AG04449 (cell line): ENCODE measurements around the gene TSNAXIP1.
A peak's percentile ranks its signal among the peaks of the same experiment; 100 is the strongest.

Source experiments
- CTCF ChIA-PET: fragments of 350-600 bp; formaldehyde crosslinking; extraction: SDS; loops from one replicate; lab custom pipeline; 2021; ENCODE audit warnings: antibody characterized with exemption; lab: Yijun Ruan, JAX
- POLR2A ChIA-PET: fragments of 400-600, 350-600 bp; formaldehyde crosslinking; extraction: SDS; loops from one replicate; lab custom pipeline; 2020; ENCODE audit warnings: antibody characterized with exemption, inconsistent platforms; lab: Yijun Ruan, JAX
- DNase-seq: peaks from one replicate; pipeline ENCODE4 v3.0.0-alpha.2; 2010; ENCODE audit warnings: low read depth, low spot score
- H3K4me3 ChIP-seq: 2 replicates; pipeline ENCODE4 v1.5.1; 2011; ENCODE audit warnings: low read depth, mild to moderate bottlenecking, control low read depth, low read length
- CTCF ChIP-seq: IDR thresholded peaks from one replicate; pipeline ENCODE4 v1.5.1; 2011; ENCODE audit warnings: mild to moderate bottlenecking, moderate library complexity, low read length, control low read depth, inconsistent platforms; ENCODE audit not compliant: insufficient read depth; ENCODE audit errors: missing control alignments

TSNAXIP1 gene

GRCh38 chr16:67842509-67843342 is 36.0 kb downstream of the TSNAXIP1 start:
- ChIA-PET CTCF (interaction anchor here (1.1 to 4.3 kb wide), 6 partner anchors 9 to 86 kb away, joined by 3 to 21 read pairs (median 6); partner anchors contain the start of gene NRN1L), POLR2A (no interaction called here)
- H3K4me3 ChIP-seq: peak overlapping the region; percentile 97
- DNase-seq: no peak
- peak; percentile 44 for TF ChIP-seq CTCF

- POLR2A ChIA-PET: no interaction called here
- CTCF ChIA-PET: interaction anchor here (1.1 to 4.3 kb wide), 7 partner anchors 9 to 85 kb away, joined by 3 to 21 read pairs (median 6); partner anchors contain the start of gene NRN1L
- TF ChIP-seq CTCF: no peak
- DNase-seq: no peak
- H3K4me3 ChIP-seq: peak overlapping the region; percentile 97
Measured at GRCh38 chr16:67843343-67843765, 36.7 kb downstream of the TSNAXIP1 start.

GRCh38 chr16:67844497-67844896 is 37.8 kb downstream of the TSNAXIP1 start:
- H3K4me3 ChIP-seq: peak overlapping the region; percentile 33
- ChIA-PET CTCF (interaction anchor here (0.6 to 4.3 kb wide), 18 partner anchors 9 to 327 kb away, joined by 3 to 21 read pairs (median 5); partner anchors contain the start of genes NRN1L and PSKH1), POLR2A (interaction anchor here (0.7 to 1.7 kb wide), 4 partner anchors 11 to 38 kb away, joined by 3 to 6 read pairs (median 3); partner anchors contain the start of genes EDC4 and TSNAXIP1)
- DNase-seq: no peak
- TF ChIP-seq CTCF: peak; percentile 22

GRCh38 chr16:67845291-67846062 is 38.8 kb downstream of the TSNAXIP1 start:
- DNase-seq: no peak
- TF ChIP-seq CTCF: no peak
- H3K4me3 ChIP-seq: peak overlapping the region; percentile 86
- POLR2A ChIA-PET: interaction anchor here (0.6 to 1.7 kb wide), 8 partner anchors 12 to 289 kb away, joined by 3 to 6 read pairs (median 3); no protein-coding TSS in a partner anchor
- CTCF ChIA-PET: interaction anchor here (0.9 to 4.3 kb wide), 19 partner anchors 8 to 332 kb away, joined by 3 to 21 read pairs (median 5); partner anchors contain the start of gene PSKH1

GRCh38 chr16:67846063-67846319 is 39.3 kb downstream of the TSNAXIP1 start:
- DNase-seq: no peak
- CTCF ChIA-PET: interaction anchor here (1.1 to 4.3 kb wide), 10 partner anchors 8 to 325 kb away, joined by 3 to 21 read pairs (median 6); no protein-coding TSS in a partner anchor
- H3K4me3 ChIP-seq: peak overlapping the region; percentile 86
- POLR2A ChIA-PET: interaction anchor here (0.8 to 1.5 kb wide), 7 partner anchors 11 to 290 kb away, joined by 3 to 5 read pairs (median 3); no protein-coding TSS in a partner anchor
- no peak for TF ChIP-seq CTCF
